Choroid plexus epithelial cell (primary cell): ENCODE data around the gene RIPOR1.

Experiments used
- DNase-seq: peaks from one replicate; pipeline ENCODE4 v3.0.0-alpha.2; 2010; ENCODE audit warnings: low read depth
- H3K4me3 ChIP-seq: 2 replicates; pipeline ENCODE4 v1.5.1; 2011; ENCODE audit warnings: low read depth, mild to moderate bottlenecking, control low read depth, low read length, moderate library complexity
- TF ChIP-seq, protein P1 (sequence below): conservative IDR thresholded peaks from 2 replicates; pipeline ENCODE4 v1.5.1; 2011; ENCODE audit warnings: low read depth, mild to moderate bottlenecking, control low read depth, inconsistent platforms, low read length, moderate library complexity

RIPOR1 gene

DNA sequence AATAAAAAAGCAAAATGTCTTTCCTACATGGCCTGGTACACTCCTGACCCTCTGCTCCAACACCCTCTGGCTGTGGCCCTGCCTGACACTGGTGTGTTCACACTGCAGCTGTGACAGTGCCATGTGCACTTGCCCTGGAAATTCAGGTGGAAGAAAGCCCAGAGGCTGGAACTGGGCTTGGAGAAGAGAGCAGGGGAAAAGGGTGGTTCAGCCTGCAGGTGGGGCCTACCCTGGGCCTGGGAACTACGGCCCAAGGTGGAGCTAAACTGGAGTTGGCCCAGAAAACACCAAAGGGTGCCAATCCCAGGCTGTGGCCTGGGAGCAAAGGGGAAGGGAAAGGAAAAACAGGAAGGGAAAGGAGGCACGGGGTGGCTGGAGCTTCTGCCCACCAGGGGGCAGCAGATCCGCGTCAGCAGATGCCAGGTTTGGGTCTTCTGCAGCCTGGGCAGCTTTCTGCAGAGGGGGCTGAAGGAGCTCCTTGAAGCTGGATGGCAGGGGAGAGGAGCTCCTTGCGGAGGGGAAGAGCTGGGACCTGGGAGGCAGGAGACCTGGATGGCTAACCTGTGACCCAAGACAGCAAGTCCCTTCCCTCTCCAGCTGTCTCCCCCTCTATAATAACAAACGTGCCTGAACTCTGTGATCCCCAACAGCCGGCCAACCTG is 18.3 kb downstream of the RIPOR1 start:
- TF ChIP-seq, protein P1, sequence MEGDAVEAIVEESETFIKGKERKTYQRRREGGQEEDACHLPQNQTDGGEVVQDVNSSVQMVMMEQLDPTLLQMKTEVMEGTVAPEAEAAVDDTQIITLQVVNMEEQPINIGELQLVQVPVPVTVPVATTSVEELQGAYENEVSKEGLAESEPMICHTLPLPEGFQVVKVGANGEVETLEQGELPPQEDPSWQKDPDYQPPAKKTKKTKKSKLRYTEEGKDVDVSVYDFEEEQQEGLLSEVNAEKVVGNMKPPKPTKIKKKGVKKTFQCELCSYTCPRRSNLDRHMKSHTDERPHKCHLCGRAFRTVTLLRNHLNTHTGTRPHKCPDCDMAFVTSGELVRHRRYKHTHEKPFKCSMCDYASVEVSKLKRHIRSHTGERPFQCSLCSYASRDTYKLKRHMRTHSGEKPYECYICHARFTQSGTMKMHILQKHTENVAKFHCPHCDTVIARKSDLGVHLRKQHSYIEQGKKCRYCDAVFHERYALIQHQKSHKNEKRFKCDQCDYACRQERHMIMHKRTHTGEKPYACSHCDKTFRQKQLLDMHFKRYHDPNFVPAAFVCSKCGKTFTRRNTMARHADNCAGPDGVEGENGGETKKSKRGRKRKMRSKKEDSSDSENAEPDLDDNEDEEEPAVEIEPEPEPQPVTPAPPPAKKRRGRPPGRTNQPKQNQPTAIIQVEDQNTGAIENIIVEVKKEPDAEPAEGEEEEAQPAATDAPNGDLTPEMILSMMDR: peak; percentile 95
- DNase-seq: peak; percentile 75
- H3K4me3 ChIP-seq: no peak overlapping the region

DNA sequence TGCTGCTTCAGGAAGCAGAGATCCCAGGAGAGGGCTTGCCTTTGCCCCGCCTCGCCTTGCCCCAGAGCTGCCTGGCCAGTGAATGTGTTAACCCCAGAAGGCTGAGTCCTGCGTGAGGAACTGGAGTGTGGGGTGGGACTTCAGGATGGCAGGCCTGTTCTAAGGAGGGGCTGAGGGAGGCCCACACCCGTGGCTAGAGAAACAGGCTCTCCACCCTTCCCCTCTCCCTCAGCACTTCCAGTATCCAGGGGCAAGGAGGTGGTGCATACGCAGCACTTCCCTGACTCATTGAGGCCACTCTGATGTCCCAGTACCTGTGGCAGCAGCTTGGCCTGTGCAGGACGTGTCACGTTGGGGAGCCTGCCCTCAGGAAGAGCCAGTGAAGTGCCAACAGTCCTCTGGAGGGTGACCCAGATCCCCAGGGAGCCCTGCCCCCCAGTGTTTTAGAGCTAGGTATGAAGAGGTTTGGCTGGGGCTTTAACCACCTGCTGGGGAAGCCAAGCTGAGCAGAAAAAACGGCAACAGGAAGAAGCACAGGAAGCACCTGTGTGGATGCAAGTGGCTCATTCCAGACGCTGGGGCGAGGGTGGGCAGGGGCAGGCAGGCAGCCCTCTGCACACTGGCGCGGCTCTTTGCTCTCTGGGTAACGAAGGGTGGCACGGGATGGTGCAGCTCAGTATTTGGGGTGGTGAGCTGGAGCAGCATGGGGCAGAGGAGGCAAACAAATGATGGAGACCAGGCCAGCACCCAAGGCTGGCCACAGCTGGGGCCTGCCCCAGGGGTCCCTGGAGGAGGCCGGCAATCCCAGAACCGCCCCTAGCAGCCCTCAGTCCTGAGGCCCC is 19.0 kb downstream of the RIPOR1 start:
- TF ChIP-seq, protein P1: no peak
- H3K4me3 ChIP-seq: no peak overlapping the region
- DNase-seq: no peak

DNA sequence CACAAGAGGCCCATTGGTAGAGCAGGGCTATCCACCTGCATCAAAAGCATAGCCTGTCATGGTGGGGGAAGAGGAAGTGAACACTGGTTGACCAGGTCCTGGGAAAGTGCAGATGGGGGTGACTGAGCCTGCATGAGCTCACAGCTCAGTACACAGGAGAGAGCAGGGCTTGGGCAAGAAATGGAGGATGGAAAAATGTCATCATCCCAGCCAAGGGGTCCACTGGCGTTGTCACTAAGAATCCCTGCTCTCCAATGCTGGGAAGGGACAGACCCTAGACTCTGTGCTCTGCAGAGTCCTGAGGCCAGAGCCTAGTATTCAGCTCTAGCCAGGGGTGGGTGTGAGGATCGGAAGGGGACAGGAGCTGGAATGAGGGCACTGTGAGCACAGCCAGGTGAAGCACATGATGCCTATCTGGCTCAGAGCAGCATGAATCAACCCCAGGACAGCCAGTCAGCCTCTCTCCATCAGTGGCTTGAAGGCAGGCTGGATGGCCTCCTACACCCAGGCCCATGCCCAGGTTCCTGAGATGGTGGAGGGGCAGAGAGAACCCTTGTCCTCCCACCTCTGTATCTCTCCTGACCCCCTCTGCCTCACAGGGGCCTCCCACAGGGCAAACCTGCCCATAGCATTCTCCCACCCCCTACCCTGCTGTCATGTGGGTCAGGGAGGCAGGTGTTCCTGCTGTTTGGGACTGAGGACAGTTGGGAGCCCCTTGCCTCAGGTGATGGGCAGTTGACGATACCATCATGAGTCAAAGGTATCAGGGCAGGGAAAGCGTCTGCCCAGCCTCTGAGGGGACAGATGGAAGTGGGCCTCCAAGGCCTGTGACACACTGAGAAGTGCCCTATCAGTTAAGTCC is 19.9 kb downstream of the RIPOR1 start:
- no peak overlapping the region for H3K4me3 ChIP-seq
- TF ChIP-seq, protein P1: no peak
- DNase-seq: no peak

- DNase-seq: no peak
- no peak overlapping the region for H3K4me3 ChIP-seq
- TF ChIP-seq, protein P1: no peak
These were observed 20.6 kb downstream of the RIPOR1 start for GRCh38 chr16:67549240-67549639.

GRCh38 chr16:67549936-67550335 is 21.3 kb downstream of the RIPOR1 start:
- TF ChIP-seq, protein P1: no peak
- DNase-seq: no peak
- H3K4me3 ChIP-seq: no peak overlapping the region

GRCh38 chr16:67551091-67551490 is 22.5 kb downstream of the RIPOR1 start:
- DNase-seq: no peak
- TF ChIP-seq, protein P1: no peak
- no peak overlapping the region for H3K4me3 ChIP-seq
